Measurements from ENCODE around the gene XRRA1. TPM values are rescaled to one million over a fixed set of nuclear protein-coding genes. Genes with fewer than 3 reads are reported as not detected.
A peak's percentile ranks its signal among the peaks of the same experiment; 100 is the strongest.

The XRRA1 gene
- total and polyA plus RNA-seq, 2 of the 13 experiments (the other 11 are each of a cell fraction or from before 2014, with no cell fraction given): 7.6 to 10.5 TPM

- TF ChIP-seq ZNF501 (CRISPR knock-in tag; IDR thresholded peaks at IDR 0.05) (peak; percentile 82), ZNF451 (CRISPR knock-in tag; IDR thresholded peaks at IDR 0.05) (peak; percentile 63; the same call in 1 of the 2 replicates), ZNF614 (CRISPR knock-in tag; IDR thresholded peaks at IDR 0.05; ENCODE audit: borderline replicate concordance) (peak; percentile 61; the same call in 1 of the 2 replicates), CENPBD1 (CRISPR knock-in tag; IDR thresholded peaks at IDR 0.05; ENCODE audit: borderline replicate concordance, low read depth) (0 out of 2 replicates have a peak, but pooled peaks have one; percentile 35), RBAK (CRISPR knock-in tag; IDR thresholded peaks at IDR 0.05) (0 out of 2 replicates have a peak, but pooled peaks have one; percentile 26), ZNF687 (CRISPR knock-in tag; IDR thresholded peaks at IDR 0.05) (peak; percentile 80), ZNF816 (CRISPR knock-in tag; IDR thresholded peaks at IDR 0.05; ENCODE audit: borderline replicate concordance) (0 out of 2 replicates have a peak, but pooled peaks have one; percentile 49), THAP8 (CRISPR knock-in tag; IDR thresholded peaks at IDR 0.05; ENCODE audit: borderline replicate concordance) (0 out of 2 replicates have a peak, but pooled peaks have one; percentile 85), ZNF749 (CRISPR knock-in tag; IDR thresholded peaks at IDR 0.05; ENCODE audit: borderline replicate concordance) (0 out of 2 replicates have a peak, but pooled peaks have one; percentile 33), AGO1 (IDR thresholded peaks at IDR 0.05; ENCODE audit: low read depth, low read length, poor library complexity, severe bottlenecking) (peak; percentile 60), NCOR1 (IDR thresholded peaks at IDR 0.05; ENCODE audit: borderline replicate concordance, low read length) (no peak), FOXO4 (CRISPR knock-in tag; conservative IDR thresholded peaks at IDR 0.05) (no peak), ZNF792 (CRISPR knock-in tag; IDR thresholded peaks at IDR 0.05) (peak; percentile 83; the same call in 1 of the 2 replicates), HDAC2 (CRISPR knock-in tag; IDR thresholded peaks at IDR 0.05) (0 out of 2 replicates have a peak, but pooled peaks have one; percentile 35), ZSCAN9 (CRISPR knock-in tag; IDR thresholded peaks at IDR 0.05; ENCODE audit: borderline replicate concordance) (0 out of 2 replicates have a peak, but pooled peaks have one; percentile 54), ZNF205 (CRISPR knock-in tag; IDR thresholded peaks at IDR 0.05) (no peak), GABPB1 (CRISPR knock-in tag; IDR thresholded peaks at IDR 0.05) (peak; percentile 87), ARNT2 (CRISPR knock-in tag; IDR thresholded peaks at IDR 0.05; ENCODE audit: low read depth) (peak; percentile 69; the same call in 1 of the 2 replicates), KDM5B (CRISPR knock-in tag; IDR thresholded peaks at IDR 0.05; ENCODE audit: borderline replicate concordance) (no peak; the same call in 1 of the 2 replicates), ARID2 (CRISPR knock-in tag; IDR thresholded peaks at IDR 0.05; ENCODE audit: borderline replicate concordance) (peak; percentile 41; the same call in 1 of the 2 replicates), KDM1A (CRISPR knock-in tag; IDR thresholded peaks at IDR 0.05) (no peak), NFYC (CRISPR knock-in tag; IDR thresholded peaks at IDR 0.05) (peak; percentile 49; the same call in 1 of the 2 replicates), TOPORS (CRISPR knock-in tag; IDR thresholded peaks at IDR 0.05) (no peak)
These were observed 39.8 kb upstream of the XRRA1 start, which contains the start of gene NEU3 (continued) for GRCh38 chr11:74988541-74989259.
